ENCODE measurements around the gene STEAP4.

GRCh38 chr7:88322151-88322550 lies 15.5 kb upstream of the STEAP4 start:
- TF ChIP-seq POLR2AphosphoS5 (IDR thresholded peaks at IDR 0.05; ENCODE audit: low read depth, low read length) (no peak), REST (IDR thresholded peaks at IDR 0.05; ENCODE audit: insufficient read depth in 1 of 2, low read depth in 2 of 2, low read length in 2 of 2) (no peak), SIN3A (IDR thresholded peaks at IDR 0.05; ENCODE audit: borderline replicate concordance, insufficient read depth, low read length) (no peak), TAF1 (IDR thresholded peaks at IDR 0.05; ENCODE audit: borderline replicate concordance, insufficient read depth, low read length) (no peak), FOXP2 (optimal IDR thresholded peaks at IDR 0.05; ENCODE audit: borderline replicate concordance, extremely low read depth, extremely low read length, insufficient read depth) (no peak)

Data from PFSK-1 (cell line).